Measurements from ENCODE around the gene ATP10A. TPM values are rescaled to one million over a fixed set of nuclear protein-coding genes. Genes with fewer than 3 reads are reported as not detected.

The ATP10A gene
- total and polyA plus RNA-seq, 2 of the 8 experiments (the other 6 are each of a cell fraction or from before 2014, with no cell fraction given) = 2.0 to 2.8 TPM

GRCh38 chr15:25912035-25912434, 48.9 kb upstream of the ATP10A start:
- no peak for TF ChIP-seq MAFK (IDR thresholded peaks at IDR 0.05; ENCODE audit: low read depth, low read length)
- no peak for TF ChIP-seq RAD21 (IDR thresholded peaks at IDR 0.05 in 1 of 2, conservative IDR thresholded peaks at IDR 0.05 in 1 of 2; ENCODE audit: low read depth in 2 of 2, low read length in 2 of 2)
- TF ChIP-seq JUN (IDR thresholded peaks at IDR 0.05; ENCODE audit: low read depth, low read length) = no peak
- TF ChIP-seq CHD1 (IDR thresholded peaks at IDR 0.05; ENCODE audit: low read depth, low read length) = no peak
- TF ChIP-seq SP4 (IDR thresholded peaks at IDR 0.05; ENCODE audit: low read length) = no peak
- no peak for TF ChIP-seq USF2 (IDR thresholded peaks at IDR 0.05; ENCODE audit: low read length)
- no peak for TF ChIP-seq BACH1 (IDR thresholded peaks at IDR 0.05; ENCODE audit: low read length)
- 84% methylated on average over 3 of the region's 3 CpGs; no CpG with 5 or more reads in 1 of the 2 experiments for WGBS, 2 experiments (ENCODE audit: extremely low coverage in 1 of 2, insufficient coverage in 1 of 2, insufficient read length in 1 of 2, insufficient replicate concordance in 2 of 2, low coverage in 1 of 2, low lambda C conversion rate in 2 of 2, missing lambda C conversion rate in 1 of 2)
- Histone ChIP-seq H2AK5ac (ENCODE audit: low read depth, low read length) (no peak overlapping the region), H3K27ac (ENCODE audit: low read depth, low read length) (no peak overlapping the region), H4K5ac (ENCODE audit: insufficient read length, low read depth, low read length) (no peak overlapping the region), H4K8ac (ENCODE audit: extremely low read depth, insufficient read depth, low read length) (no peak overlapping the region), H3K18ac (ENCODE audit: extremely low read depth, low read length) (no peak overlapping the region), H2BK120ac (replicated peaks; ENCODE audit: low read depth, low read length) (no peak overlapping the region), H3K36me3 (ENCODE audit: control insufficient read depth in 2 of 4, insufficient read depth in 4 of 4, low read length in 3 of 4) (no peaks in the 10 kb centered on the region), H3K4me2 (ENCODE audit: insufficient read depth in 1 of 2, low read depth in 2 of 2, low read length in 2 of 2) (no peak overlapping the region), H3K9ac (replicated peaks in 1 of 4; ENCODE audit: extremely low read depth in 1 of 4, low read depth in 3 of 4, low read length in 3 of 4) (no peak overlapping the region), H2AFZ (ENCODE audit: low read length) (no peak overlapping the region), H4K91ac (replicated peaks; ENCODE audit: insufficient read length, low read length) (no peak overlapping the region), H3K27me3 (replicated peaks in 1 of 4; ENCODE audit: control insufficient read depth in 3 of 4, extremely low read depth in 1 of 4, insufficient read depth in 3 of 4, low read length in 3 of 4) (no peaks in the 10 kb centered on the region; a peak in 1 of 7 replicates), H3K56ac (replicated peaks; ENCODE audit: insufficient read length, low read depth, low read length) (no peak overlapping the region), H3K4ac (replicated peaks; ENCODE audit: insufficient read length, low read depth, low read length) (no peak overlapping the region), H2BK15ac (ENCODE audit: low read length) (no peak overlapping the region), H4K20me1 (replicated peaks in 1 of 2; ENCODE audit: control insufficient read depth in 1 of 2, insufficient read depth in 2 of 2, low read length in 2 of 2) (no peaks in the 10 kb centered on the region), H3K23me2 (ENCODE audit: low read depth, low read length) (no peaks in the 10 kb centered on the region), H3K9me3 (ENCODE audit: insufficient read depth in 2 of 2, low read depth in 1 of 2, low read length in 1 of 2) (no peaks in the 10 kb centered on the region), H3K79me2 (ENCODE audit: control insufficient read depth in 1 of 2, insufficient read depth in 2 of 2, low read length in 2 of 2) (no peaks in the 10 kb centered on the region), H2BK12ac (ENCODE audit: low read depth, low read length) (no peak overlapping the region), H3K23ac (ENCODE audit: insufficient read length) (no peak overlapping the region), H3K4me1 (replicated peaks in 1 of 4; ENCODE audit: control insufficient read depth in 3 of 4, insufficient read depth in 4 of 4, low read length in 3 of 4) (no peaks in the 10 kb centered on the region), H3K4me3 (ENCODE audit: extremely low read depth in 1 of 4, insufficient read depth in 2 of 4, low read depth in 3 of 4, low read length in 4 of 4) (no peak overlapping the region), H2BK20ac (ENCODE audit: low read length) (no peak overlapping the region), H3K14ac (ENCODE audit: insufficient read length) (no peak overlapping the region), H3K79me1 (ENCODE audit: low read depth, low read length) (no peaks in the 10 kb centered on the region), H2BK5ac (ENCODE audit: low read depth, low read length) (no peak overlapping the region)
- CTCF ChIA-PET (ENCODE audit: partially characterized antibody) = no interaction called here
- no peak for DNase-seq (ENCODE audit: low read depth in 1 of 2, low spot score in 2 of 2)
- POLR2A ChIA-PET (ENCODE audit: partially characterized antibody) = no interaction called here
- FAIRE-seq = no peak

Data from H1 (cell line).